ENCODE results near the gene IGSF5.

DNA sequence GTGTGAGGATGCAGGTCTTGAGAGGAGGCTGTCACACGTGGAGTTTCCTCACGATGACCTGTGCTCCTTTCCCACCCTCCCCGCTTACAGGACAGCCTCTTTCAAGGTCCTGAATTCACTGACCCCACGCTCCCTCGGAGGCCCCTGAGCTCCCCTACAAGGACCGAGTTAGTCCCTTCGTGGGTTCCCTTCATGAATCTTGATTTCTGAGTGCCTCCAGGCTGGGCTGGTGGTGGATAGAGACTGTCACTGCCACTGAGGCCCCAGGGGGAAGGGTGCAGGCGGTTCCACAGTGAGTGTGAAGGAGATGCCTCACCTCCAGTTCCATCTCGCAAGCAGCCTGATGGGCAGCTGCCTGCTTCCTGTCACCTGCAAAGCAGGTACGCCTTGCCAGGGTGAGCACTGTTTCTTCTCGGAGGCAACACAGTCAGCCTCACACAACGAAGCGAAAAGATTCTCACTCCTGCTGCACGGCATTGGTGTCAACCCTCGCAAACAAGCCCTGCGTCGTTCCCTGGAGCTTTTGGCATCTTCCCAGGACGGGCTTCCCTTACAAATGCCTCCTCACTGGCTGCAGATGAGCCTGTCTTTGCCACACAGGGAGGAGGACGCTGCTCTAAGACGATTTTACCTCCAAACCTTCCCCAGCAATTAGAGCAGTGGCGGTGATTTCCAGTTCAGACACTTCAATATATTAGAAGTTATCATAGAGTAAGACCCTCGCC is 95.6 kb downstream of the IGSF5 start:
- TF ChIP-seq POLR2A (IDR thresholded peaks at IDR 0.05; ENCODE audit: low read length) (no peak), GATA1 (IDR thresholded peaks at IDR 0.05; ENCODE audit: low read depth, low read length) (no peak)
